HG02588 (cell line): ENCODE measurements around the gene DESI1.
"Not testable (repeated sequence)": the region's sequence is repeated elsewhere in the genome, so short reads cannot be mapped to it uniquely, and the experiment has no call there.

Source experiments
- ATAC-seq: cut with Tn5 transposase; IDR thresholded peaks from one replicate; pipeline ENCODE4 v1.9.1; 2021; ENCODE audit warnings: mild to moderate bottlenecking, moderate library complexity; ENCODE audit not compliant: unreplicated experiment

The DESI1 gene

DNA sequence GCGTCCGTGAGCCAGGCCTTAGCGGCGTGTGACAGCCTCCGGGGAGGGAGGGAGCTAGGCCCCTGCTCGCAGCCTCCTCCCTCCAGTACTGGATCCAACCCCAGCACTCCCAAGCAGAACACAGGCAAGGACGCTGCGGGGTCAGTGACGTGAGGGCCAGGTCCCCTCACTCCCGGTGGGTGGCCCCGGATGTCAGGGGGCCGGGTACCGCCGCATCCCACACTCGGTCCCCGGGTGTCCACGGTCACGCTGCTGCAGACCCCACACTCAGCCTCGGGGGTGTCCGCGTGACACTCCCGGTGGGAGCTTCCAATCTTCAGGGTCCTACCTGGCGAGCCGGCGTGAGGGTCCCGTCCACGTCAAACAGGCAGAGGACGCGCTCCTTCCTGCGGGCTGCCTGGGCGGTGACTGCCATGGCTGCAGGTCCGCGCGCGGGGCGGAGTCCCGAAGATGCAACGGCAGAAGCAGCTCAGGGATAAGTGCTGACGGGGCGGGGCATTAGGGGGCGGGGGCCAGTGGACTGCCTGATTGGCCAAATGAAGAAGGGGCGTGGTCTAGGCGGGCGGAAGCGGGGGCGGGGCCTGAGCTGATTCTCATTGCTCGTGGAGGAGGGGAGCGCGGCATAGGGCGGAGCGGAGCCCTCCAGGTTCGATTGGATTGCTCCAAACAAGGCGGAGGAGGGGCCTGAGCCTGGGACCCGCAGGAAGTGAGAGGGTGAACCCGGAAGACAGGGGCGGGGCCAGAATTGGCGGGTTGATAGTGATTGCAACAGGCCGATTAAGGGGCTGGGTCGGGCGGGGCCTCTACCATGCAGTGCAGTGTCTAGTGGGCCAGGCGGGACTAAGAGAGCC lies 31.2 kb downstream of the DESI1 start, which contains the start of gene PMM1:
PMM1 (minus strand) TSS at position 450 of the 851 bp plus-strand sequence; CDS start at position 415, 35 bp downstream.
- ATAC-seq: peak; percentile 86

DNA sequence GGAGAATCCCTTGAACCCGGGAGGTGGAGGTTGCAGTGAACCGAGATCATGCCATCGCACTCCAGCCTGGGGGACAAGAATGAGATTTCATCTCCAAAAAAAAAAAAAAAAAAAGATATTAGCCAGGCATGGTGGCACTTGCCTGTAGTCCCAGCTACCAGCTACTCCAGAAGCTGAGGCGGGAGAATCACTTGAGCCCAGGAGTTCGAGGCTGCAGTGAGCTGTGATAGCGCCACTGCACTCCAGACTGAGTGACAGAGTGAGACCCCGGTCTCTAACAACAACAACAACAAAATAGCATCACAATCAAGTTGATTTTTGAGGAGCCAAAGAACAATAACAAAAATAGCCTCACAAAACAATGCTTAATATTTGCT lies 33.5 kb downstream of the DESI1 start:
- no peak for ATAC-seq

DNA sequence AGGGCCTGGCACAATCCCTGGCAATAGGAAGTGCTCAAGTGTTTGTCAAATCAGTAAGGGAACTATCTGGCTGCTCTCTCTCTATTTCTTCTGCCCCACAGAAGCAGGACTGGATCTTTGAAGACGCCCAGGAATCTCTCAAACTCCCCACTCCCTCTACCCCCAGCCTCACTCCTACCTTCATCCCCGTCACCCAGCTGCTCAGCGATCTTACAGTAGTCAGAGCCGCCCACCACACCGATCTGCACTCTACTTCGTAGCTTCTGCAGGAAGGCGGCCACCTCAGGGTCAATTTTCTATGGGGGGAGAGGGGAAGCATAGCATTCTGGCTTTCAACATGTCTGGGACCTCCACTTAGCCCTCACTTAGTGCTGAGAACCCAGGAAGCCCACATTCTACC lies 34.9 kb downstream of the DESI1 start:
- ATAC-seq: no peak

DNA sequence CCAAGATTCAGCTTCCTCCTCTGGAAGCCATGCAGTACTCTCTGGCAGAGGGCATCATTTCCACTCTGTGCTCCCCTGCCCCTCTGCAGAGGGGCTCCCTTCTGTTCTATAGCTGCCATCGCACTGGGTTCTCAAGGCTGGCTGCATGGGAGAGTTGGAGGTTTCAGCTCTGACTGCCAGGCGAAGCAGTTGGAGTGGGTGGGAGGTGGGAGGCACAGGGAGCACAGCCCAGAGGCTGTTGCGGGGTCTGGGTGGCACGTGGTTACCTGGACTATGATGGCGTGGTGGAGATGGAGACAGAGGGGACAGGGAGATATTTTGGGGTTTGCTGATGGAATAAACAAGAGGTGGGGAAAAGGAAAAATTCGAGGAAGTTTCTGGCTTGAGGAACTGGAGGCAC lies 36.0 kb downstream of the DESI1 start:
- no peak for ATAC-seq

DNA sequence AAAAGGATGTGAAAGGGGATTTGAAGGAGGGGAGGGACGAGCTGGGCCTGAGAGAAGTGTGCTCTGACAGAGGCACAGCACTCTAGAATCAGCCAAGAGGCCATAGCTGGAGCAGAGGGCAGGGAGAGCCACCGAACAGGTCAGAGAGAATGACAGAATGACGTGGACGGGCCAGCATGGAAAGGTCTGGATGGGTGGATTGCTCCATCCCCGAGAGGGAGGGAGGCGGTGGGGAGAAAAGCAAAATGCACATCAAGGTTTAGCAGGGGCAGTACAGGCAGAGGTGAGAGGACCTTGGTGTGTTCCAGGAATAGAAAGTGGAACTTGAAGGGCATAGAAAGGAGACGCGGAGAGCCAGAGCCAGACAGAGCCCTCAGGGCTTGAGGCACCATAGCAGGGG lies 38.1 kb downstream of the DESI1 start:
- no peak for ATAC-seq

DNA sequence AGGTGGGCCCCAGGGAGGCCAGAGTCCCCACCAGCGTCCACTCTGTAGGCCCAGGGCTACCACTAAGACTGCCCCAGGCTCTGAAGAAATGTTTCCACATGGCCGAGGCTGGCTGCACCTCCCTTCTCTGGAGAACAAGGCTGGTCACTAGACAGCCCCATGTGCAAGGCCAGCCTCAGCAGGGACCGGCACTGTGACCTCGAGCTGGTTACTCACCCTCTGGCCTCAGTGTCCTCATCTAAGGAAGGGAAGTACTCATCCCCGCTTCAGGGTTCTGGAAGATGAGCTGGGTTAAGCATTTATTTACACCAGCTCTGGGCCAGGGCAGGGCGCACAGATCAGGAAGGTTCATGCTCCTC lies 40.9 kb downstream of the DESI1 start:
- ATAC-seq: no peak

DNA sequence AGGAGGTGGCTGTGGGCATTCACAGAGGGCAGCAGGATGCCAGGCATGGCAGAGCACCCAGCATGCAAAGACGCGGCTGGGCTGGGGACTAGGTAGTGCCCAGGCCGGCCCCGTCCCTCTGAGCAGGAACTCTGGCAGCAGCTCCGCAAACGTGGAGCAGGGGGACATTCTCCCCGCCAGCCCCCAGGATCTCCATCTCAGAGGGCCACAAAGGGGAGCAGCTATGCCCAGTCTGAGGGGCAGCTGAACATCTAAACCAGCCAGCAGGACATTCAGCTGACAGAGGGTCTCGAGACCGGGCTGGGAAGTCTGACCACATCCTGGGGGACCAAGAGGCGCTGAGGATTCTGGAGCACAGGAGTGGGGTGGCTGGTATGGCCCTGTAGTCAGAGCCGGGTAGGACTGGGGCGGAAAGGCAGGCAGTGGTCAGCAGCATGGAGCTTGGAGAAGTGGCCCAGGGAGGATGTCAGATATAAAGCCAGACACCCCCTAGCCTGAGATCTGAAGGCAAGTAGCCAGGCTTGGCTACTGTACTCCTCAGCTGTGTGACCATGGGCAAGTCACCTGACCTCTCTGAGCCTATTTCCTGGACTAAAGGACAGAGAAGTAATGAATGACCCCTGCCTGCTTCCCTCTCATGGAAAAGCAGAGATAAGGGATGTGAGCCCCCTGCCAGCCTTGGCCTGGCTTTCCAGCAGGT lies 41.4 kb downstream of the DESI1 start:
- ATAC-seq: no peak

DNA sequence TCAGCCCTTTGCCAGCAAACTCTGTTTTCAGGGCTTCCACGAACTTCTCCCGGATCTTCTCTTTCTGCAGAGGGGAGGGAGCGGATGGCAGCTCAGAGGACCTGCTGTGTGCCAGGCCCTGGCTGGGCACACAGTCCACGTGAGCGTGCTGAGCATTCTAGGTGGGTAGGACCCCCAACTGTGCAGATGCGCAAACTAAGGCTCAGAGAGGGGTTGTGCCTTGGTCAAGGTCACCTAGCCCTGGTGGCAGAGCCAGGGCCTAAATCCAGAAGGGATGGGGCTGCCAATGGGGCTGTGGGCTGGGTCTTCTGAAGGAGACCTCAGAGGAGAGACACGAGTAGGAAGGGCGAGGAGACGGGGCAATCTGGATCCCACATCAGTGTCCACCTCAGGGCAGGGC lies 42.0 kb downstream of the DESI1 start:
- ATAC-seq: no peak

DNA sequence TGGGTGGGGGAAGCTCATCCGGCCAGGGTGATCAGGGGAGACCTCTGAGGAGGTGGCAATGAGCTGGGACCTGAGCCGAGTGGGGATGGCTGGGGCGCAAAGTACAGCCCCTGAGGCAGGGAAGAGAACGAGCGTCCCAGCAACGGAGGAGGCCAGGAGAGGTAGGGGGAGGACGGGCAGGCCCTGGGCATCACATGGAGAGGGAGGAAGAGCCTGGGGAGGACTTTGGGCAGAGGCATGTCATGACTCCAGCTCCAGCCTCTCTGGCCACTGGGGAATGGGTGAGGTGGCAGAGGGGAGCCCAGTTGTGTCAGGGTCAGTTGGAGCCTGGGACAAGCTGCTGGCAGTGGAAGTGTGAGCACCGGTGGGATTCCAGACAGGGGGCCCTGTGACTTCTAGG lies 42.7 kb downstream of the DESI1 start:
- ATAC-seq: no peak

DNA sequence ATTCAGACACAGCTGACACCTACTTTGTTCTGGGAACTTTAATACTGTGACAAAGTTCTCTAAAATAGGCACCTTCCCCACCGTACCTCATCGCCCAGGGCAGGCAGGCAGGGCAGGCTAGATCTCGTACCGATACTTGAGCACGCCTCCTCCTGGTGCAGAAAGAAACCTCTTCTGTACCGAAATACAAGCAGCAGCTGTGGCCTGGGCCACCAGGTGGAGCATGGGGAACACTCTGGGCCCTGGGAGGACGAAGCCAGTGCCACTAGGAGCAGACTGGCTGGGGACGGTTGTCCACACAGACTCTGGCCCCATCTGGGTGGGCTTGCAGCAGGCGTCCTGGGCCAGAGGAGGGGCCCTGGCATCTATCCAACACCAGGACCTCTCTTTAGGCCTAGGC lies 44.0 kb downstream of the DESI1 start:
- no peak for ATAC-seq

DNA sequence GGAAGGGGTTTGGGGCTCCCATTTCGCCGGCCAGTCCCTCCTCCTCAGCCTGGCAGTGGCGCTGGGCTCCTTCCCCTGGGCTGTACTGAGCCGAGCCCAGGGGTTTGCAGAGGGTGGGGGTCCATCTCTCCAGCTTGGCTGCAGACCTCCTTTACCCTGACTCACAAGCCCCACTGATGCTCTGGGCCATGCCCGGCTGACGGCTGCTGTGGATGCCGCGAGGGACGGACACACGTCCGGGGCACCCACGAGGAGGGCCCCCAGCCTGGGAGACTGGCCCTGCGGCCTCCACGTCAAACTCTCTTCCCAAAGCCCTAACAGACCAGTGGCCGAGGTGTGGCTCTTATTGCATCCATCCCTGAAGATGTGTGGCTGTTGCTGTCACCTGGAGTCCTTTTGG lies 45.3 kb downstream of the DESI1 start:
- no peak for ATAC-seq

DNA sequence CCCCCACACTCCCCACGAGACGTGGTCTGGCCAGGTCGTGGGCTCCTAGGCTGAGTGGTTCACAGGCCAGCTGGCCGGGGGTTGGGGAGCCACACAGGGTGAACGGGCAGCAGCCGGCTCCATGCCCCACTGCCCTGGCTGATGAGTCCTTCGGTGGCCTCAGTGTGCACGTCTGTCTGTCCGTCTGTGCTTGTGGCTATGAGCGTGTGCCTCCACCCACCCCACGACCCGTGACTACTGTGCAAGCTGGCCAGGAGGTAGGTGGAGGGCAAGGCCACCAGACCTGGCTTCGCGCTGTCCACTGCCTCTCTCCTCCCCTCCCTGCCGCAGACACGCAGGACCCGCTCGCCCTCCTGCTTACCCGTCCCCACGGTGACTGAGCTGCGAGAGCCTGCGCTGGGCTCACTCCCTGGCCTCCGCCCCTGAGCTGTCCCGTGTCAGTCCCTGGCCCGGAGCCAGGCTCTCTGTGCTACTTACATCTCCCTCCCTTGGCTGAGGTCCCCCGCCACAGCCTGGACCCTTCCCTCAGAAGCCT lies 45.9 kb downstream of the DESI1 start:
- ATAC-seq: no peak

DNA sequence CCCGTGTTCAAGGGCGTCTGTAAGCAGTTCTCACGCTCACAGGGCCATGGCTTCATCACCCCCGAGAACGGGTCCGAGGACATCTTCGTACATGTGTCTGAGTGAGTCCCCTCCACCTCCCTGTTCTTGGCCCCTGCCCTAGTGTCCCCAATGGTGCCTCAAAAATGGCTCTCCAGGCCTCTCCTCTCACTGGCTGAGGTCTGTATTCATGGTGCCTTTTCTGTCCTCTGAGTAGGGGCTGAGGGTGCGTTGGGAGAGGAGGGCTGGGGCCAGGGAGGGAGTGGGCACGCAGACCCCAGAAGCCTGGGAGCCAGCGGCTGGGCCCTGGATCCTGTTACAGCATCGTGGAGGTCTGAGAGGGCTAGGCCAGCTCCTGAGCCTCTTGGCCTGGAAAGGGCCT lies 47.2 kb downstream of the DESI1 start:
- ATAC-seq: no peak

DNA sequence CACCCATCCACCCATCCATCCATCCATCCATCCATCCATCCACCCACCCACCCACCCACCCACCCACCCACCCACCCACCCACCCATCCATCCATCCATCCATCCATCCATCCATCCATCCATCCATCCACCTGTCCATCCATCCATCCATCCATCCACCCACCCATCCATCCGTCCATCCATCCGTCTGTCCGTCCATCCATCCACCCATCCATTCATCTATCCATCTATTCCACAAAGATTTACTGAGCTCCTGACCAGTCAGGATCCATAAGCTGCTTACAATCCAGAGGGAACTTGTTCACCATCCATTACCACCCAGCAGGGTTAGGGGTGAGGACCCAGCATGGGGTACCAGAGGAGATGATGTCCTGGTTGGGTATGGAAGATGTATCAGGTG lies 48.5 kb downstream of the DESI1 start:
- not testable (repeated sequence) for ATAC-seq

DNA sequence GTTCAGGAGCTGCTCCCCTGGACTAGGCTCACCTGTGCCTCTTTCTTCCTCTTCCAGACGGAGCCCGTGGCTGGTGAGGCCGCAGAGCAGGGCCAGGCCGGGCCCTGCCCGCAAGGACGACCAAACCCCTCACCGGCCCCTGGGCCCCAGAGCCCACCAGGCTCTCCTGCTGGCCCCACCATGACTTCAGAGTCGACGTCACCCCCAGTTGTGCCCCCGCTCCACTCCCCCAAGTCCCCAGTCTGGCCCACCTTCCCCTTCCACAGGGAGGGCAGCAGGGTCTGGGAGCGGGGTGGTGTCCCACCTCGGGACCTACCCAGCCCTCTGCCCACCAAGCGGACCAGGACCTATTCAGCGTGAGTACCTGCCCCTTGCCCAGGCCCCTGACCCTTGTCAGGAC lies 49.1 kb downstream of the DESI1 start:
- ATAC-seq: no peak

DNA sequence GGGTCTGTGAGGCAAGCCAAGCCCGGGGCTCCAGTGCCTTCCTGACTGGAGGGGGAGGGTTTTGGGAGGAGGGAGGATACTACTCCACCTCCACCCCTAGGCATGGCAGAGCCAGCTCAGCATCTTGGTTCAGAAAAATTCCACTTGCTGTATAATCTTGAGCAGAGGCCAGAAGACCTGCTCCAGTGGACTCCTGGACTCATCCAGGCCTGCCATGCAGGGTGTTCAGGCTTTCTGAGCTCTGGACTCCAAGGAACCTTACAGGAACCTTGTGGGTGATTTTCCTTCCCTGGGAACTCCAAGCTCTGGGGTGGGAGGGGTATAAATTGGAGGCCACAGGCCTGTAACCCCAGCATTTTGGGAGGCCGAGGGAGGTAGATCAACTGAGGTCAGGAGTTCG lies 50.6 kb downstream of the DESI1 start:
- ATAC-seq: no peak

DNA sequence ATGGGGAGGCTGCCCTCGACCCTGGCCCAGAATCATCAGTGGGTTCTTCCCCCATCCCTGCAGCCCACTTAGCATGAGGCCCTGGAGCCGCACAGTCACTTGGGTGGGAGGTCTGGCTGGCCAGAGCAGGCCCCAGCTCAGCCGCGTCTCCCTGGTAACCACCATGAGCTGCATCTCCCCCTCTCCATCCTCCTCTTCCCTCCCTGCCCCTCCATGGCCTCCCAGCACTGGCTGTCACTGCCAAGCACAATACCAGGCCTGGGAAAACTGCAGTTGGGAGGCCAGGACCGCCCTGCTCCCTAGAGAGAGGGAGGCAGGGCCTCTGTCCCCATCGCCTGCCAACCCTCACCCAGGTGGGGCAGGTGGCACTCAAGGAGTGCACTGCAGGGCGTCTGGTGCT lies 52.0 kb downstream of the DESI1 start:
- ATAC-seq: no peak

DNA sequence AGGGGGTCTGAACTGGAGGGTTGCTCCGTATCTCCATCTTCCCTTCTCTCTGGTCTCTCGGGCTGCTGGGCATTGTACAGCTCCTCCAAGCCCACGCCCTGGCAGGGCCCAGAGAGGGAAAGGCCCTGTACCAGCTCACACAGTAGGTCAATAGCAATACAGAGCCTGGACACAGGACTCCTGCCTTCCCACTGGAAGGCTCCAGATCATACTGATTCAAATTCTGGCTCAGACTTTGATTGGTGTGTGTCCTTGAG lies 53.4 kb downstream of the DESI1 start:
- no peak for ATAC-seq

DNA sequence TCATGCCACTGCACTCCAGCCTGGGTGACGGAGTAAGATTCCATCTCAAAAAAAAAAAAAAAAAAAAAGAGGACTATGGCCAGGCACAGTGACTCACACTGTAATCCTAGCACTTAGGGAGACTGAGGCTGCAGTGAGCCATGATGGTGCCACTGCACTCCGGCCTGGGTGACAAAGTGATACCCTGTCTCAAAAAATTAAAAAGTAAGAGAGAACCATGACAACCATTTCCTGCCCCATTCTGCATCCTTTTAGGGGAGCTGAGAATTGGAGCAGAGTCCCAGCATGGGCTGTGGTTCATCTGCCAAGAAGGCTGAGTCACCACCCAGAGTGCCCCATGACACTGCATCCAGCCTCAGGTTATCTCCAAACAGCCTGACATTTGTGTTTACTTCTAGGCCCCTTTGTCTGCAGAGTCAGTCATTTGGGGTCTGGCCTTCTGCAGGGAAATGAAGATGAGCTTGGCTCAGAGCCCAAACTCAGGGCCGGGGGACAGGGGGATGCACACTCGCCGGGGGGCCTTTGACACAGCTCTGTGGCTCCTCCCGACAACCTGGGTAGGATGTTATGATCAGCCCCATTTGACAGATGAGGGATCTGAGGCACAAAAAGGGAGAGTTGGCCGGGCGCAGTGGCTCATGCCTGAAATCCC lies 55.3 kb downstream of the DESI1 start:
- no peak for ATAC-seq

DNA sequence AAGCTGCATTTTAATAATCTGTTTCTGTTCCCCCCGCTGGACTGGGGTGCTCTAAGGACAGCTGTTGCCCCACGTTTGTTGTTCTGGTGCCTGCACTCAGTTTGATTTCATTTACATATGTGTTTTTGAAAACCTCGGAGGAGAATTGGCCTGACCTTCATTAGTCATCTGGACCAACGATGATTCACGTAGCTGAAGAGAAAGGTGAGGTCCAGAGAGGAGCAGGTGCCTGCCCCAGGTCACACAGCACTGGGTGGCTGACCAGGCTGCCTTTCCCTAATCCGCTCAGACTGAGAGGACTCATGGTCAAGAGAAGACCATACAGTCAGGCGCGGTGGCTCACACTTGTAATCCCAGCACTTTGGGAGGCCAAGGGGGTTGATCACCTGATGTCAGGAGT lies 56.3 kb downstream of the DESI1 start:
- no peak for ATAC-seq

DNA sequence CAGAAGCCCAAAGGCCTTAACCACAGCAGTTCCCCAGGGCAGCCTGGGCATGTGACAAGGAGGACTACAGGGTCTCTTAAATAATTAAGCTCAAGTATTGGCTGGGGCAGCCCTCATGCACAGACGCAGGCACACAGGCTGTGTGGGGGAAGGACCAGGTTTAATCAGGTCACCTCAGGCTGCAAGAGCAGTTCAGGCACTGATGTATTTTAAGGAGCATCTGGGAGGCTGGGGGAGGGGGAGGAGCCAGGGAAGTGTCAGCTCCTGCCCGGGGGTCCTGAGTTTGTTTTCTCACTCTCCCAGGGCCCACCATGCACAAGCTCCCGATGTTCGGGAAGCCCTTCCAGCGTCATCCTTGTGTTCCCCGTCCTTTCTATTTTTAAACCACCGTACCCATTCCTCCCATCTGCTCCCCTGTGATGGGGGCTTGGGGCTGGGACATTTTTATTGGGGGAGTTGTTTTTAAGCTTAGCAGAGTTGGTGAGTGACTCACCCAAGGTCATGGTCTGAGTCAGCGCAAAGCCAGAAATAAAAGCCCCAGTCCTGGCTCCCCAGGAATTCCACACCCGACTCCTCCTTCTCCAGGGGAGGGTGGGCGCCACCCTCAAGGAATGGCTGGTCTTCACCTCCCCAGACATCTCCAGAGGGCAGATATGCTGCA lies 57.7 kb downstream of the DESI1 start:
- ATAC-seq: no peak

DNA sequence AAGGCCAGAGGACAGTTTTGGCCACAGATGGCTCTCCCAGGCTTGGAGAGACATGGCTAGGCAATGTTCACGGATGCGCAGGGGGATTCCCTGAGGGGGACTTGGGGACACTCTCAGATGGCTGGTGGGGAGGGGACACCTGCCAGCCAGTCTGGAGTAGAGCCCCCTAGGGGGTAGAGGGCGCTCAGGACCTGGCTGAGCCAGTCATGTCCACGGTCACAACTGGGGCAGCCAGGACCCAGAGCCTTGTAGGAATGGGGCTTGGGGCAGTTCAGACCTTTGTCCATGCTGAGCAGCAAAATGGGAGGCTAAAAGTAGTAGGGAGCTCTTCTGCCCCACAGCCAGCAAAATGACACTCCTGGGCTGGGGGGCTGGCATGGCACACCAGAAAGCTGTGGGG lies 58.4 kb downstream of the DESI1 start:
- no peak for ATAC-seq
